Measurements from ENCODE around the gene CDPF1. TPM values are rescaled to one million over a fixed set of nuclear protein-coding genes. Genes with fewer than 3 reads are reported as not detected.

CDPF1 gene
- total RNA-seq, 4 donors from 2014 or later, result 10.0 to 17.3 (median 13.2) TPM

DNA sequence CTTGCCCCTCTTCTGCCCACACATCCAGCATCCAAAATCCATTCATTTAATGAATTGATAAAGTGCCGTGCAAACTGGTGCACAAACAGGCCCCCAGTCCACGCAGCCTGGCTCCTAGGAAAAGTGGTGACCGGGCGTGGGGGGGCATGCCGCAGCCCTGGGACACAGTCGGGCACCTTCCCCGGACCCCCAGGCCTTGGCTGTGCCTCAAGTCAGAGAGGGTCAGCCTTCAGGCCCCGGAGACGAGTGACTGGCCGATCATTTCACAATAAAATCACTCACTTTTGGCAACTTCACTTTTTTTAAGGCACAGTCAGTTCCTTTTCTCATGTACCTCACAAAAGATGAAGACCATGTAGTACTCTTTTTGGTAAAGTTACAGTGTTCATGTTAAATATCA, 8.0 kb downstream of the CDPF1 start:
- DNase-seq (ENCODE audit: low spot score in 2 of 2), result no peak
- 88 to 93% methylated on average over 10 of the region's 10 CpGs for WGBS, 2 donors
- H3K4me3 ChIP-seq (ENCODE audit: low read depth, poor library complexity, severe bottlenecking), result no peak overlapping the region
- intact Hi-C loops (cut with DNase I; ENCODE audit: low total_unique reads), result no loop called here
- TF ChIP-seq, protein P1, sequence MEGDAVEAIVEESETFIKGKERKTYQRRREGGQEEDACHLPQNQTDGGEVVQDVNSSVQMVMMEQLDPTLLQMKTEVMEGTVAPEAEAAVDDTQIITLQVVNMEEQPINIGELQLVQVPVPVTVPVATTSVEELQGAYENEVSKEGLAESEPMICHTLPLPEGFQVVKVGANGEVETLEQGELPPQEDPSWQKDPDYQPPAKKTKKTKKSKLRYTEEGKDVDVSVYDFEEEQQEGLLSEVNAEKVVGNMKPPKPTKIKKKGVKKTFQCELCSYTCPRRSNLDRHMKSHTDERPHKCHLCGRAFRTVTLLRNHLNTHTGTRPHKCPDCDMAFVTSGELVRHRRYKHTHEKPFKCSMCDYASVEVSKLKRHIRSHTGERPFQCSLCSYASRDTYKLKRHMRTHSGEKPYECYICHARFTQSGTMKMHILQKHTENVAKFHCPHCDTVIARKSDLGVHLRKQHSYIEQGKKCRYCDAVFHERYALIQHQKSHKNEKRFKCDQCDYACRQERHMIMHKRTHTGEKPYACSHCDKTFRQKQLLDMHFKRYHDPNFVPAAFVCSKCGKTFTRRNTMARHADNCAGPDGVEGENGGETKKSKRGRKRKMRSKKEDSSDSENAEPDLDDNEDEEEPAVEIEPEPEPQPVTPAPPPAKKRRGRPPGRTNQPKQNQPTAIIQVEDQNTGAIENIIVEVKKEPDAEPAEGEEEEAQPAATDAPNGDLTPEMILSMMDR (IDR thresholded peaks at IDR 0.05), result no peak
- no peak for TF ChIP-seq POLR2A (IDR thresholded peaks at IDR 0.05)

DNA sequence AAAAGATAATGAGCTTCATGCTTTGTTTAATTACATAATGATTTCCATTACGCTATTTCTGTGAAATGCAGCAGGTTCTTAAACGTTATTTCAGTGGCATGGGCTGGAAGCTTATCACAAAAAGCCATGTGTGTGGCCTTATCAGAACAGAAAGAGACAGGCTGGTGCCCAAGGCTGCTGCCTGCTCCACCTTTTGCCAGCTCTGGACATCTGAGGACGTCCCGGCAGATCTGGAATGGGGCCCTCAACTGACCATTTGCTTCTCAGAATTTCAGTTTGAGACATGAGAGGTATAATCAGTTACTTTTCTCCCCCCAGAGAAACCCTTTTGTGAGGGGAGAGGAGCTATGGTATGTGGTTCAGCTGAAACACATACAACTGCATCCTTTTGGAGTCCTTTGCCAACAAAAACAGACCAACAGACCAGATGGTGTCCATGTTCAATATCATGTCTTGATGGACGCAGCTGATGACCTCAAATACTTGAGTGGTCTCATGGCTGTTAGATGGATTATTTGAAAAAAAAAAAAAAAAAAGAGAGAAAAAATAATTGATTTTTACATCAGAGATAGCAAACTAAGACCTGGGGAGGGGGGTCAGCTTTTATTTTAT, 8.6 kb downstream of the CDPF1 start:
- TF ChIP-seq POLR2A (IDR thresholded peaks at IDR 0.05), result no peak
- TF ChIP-seq, protein P1 (IDR thresholded peaks at IDR 0.05), result no peak
- 77 to 82% methylated on average over 5 of the region's 5 CpGs for WGBS, 2 donors
- intact Hi-C loops (cut with DNase I; ENCODE audit: low total_unique reads), result no loop called here
- DNase-seq (ENCODE audit: low spot score in 2 of 2), result no peak
- H3K4me3 ChIP-seq (ENCODE audit: low read depth, poor library complexity, severe bottlenecking), result no peak overlapping the region

DNA sequence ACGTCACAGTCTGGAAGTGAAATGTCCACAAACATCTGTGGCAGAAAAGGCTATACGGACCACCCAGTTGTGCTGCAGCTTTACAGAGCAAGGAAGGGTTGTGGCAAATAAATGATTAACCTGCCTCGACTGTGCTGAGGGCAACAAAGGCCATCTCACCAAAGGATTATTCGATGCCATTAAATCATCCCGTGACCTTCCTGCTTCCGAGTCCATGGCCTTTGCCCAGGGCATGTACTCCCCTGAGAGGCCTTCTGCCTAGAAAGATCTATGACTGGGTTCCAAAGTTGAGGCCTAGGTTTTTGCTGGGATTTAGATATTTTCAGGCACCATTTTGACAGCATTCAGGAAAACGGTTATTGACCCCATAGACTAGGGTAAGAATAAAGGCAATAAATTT, 9.2 kb downstream of the CDPF1 start:
- 81 to 89% methylated on average over 7 of the region's 7 CpGs for WGBS, 2 donors
- no peak for DNase-seq (ENCODE audit: low spot score in 2 of 2)
- H3K4me3 ChIP-seq (ENCODE audit: low read depth, poor library complexity, severe bottlenecking), result no peak overlapping the region
- intact Hi-C loops (cut with DNase I; ENCODE audit: low total_unique reads), result no loop called here
- TF ChIP-seq, protein P1 (IDR thresholded peaks at IDR 0.05), result no peak
- no peak for TF ChIP-seq POLR2A (IDR thresholded peaks at IDR 0.05)

DNA sequence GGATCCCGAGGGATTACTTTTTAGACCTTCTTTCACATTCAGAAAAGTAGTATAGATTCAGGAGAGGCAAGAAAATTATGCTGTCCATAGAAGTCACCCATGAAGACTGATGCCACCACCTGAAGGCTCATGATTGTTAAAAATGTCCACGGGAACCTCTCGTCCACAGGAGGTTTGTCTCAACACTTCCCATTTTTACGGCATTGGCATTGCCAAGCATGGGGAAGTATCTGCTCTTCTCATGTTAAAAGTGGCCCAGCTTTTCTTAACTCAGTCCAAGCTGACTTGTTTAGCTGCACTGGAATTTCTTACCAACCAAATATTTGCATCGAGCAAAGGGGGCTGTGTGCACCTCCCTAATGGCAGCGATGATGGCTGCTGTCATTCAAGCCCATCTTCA, 9.6 kb downstream of the CDPF1 start:
- DNase-seq (ENCODE audit: low spot score in 2 of 2), result no peak
- WGBS, 2 donors, result 86 to 94% methylated on average over 6 of the region's 6 CpGs
- H3K4me3 ChIP-seq (ENCODE audit: low read depth, poor library complexity, severe bottlenecking), result no peak overlapping the region
- no peak for TF ChIP-seq POLR2A (IDR thresholded peaks at IDR 0.05)
- TF ChIP-seq, protein P1 (IDR thresholded peaks at IDR 0.05), result no peak
- intact Hi-C loops (cut with DNase I; ENCODE audit: low total_unique reads), result no loop called here

DNA sequence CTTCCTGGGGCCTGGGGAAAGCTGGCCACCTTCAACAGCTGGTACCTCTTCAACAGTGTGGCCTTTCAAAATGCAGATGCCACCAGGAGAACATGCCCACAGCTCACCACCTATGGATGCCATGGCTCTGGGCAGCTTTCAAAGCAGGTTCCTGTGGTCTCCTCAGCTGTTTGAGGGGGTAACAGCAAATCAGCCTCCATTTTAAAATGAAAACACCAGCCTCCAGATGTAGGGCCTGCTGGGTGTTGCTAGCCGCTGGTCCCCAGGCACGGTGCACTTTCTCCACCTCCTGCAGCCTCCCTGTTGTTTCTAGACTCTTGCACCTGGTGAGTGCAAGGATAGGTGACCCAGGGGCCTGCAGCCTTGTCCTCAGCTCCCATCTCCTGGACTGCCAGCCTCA, 10.0 kb downstream of the CDPF1 start:
- WGBS, 2 donors, result 96 to 100% methylated on average over 2 of the region's 2 CpGs
- no peak for DNase-seq (ENCODE audit: low spot score in 2 of 2)
- no peak overlapping the region for H3K4me3 ChIP-seq (ENCODE audit: low read depth, poor library complexity, severe bottlenecking)
- TF ChIP-seq, protein P1 (IDR thresholded peaks at IDR 0.05), result no peak
- TF ChIP-seq POLR2A (IDR thresholded peaks at IDR 0.05), result no peak
- intact Hi-C loops (cut with DNase I; ENCODE audit: low total_unique reads), result no loop called here
